K562 (cell line): ENCODE measurements around the gene EXTL1. TPM values are rescaled to one million over a fixed set of nuclear protein-coding genes. Genes with fewer than 3 reads are reported as not detected.

Experiments
- BCOR ChIP-seq: fragments of 450-650 bp; IDR thresholded peaks from 2 replicates; pipeline ENCODE4 v1.6.1; 2016
- CBX1 ChIP-seq: sonication (generic); IDR thresholded peaks from 2 replicates; pipeline ENCODE4 v1.6.1; 2016; ENCODE audit warnings: antibody characterized with exemption, low read depth, mild to moderate bottlenecking
- CBX2 ChIP-seq: fragments of 200-600 bp; sonication (generic); IDR thresholded peaks from one replicate; pipeline ENCODE4 v1.6.1; 2012; ENCODE audit warnings: mild to moderate bottlenecking, low read length, inconsistent platforms; ENCODE audit not compliant: insufficient read depth, poor library complexity, severe bottlenecking
- CBX3 ChIP-seq, 2 experiments: IDR thresholded peaks; 1 replicate in 1 of 2; 2 replicates in 1 of 2; pipeline ENCODE4 v1.6.1; 2012; ENCODE audit warnings: inconsistent platforms in 2 of 2, low read length in 2 of 2, borderline replicate concordance in 1 of 2, control low read depth in 1 of 2
- CXXC5 ChIP-seq: fragments of 250-450 bp; sonication (Bioruptor Pico); IDR thresholded peaks from 2 replicates; pipeline ENCODE4 v1.8.0; 2022; ENCODE audit warnings: inconsistent platforms, mild to moderate bottlenecking, moderate library complexity
- ERF ChIP-seq: fragments of 450-650 bp; formaldehyde crosslinking; IDR thresholded peaks from 2 replicates; pipeline ENCODE4 v1.4.0; 2020; ENCODE audit warnings: mild to moderate bottlenecking, mixed read lengths
- HDAC1 ChIP-seq, 2 experiments: fragments of 450-650 bp; IDR thresholded peaks; 2 replicates each; pipeline ENCODE4 v1.6.1; 2016 to 2017; ENCODE audit warnings: inconsistent platforms in 1 of 2, mild to moderate bottlenecking in 1 of 2, moderate library complexity in 1 of 2
- HDAC2 ChIP-seq: fragments of 450-650 bp; IDR thresholded peaks from 2 replicates; pipeline ENCODE4 v1.6.1; 2016; ENCODE audit warnings: mild to moderate bottlenecking
- HDAC3 ChIP-seq: fragments of 450-650 bp; IDR thresholded peaks from 2 replicates; pipeline ENCODE4 v1.6.1; 2018; ENCODE audit warnings: borderline replicate concordance, mild to moderate bottlenecking, moderate library complexity; ENCODE audit not compliant: partially characterized antibody
- HNRNPK ChIP-seq: fragments of 200-400 bp; formaldehyde crosslinking; IDR thresholded peaks from one replicate; pipeline ENCODE4 v1.6.1; 2018; ENCODE audit warnings: mild to moderate bottlenecking, low read depth, low read length; ENCODE audit not compliant: poor library complexity, severe bottlenecking
- MAFG ChIP-seq: fragments of 450-650 bp; conservative IDR thresholded peaks from 2 replicates; pipeline ENCODE4 v1.6.1; 2016; ENCODE audit warnings: missing genetic modification characterization, missing compliant biosample characterization
- MAFK ChIP-seq: IDR thresholded peaks from 2 replicates; pipeline ENCODE4 v1.6.1; 2011; ENCODE audit warnings: low read length, improper control_type of control experiment
- NR1H2 ChIP-seq: sonication (generic); formaldehyde crosslinking; IDR thresholded peaks from 2 replicates; pipeline ENCODE4 v1.4.0; 2020; ENCODE audit warnings: mild to moderate bottlenecking, missing genetic modification reagents
- POLR2AphosphoS5 ChIP-seq: IDR thresholded peaks from 2 replicates; pipeline ENCODE4 v1.6.1; 2011; ENCODE audit warnings: mild to moderate bottlenecking, low read depth, low read length, moderate library complexity; ENCODE audit not compliant: control insufficient read depth, insufficient read depth
- RBM25 ChIP-seq: fragments of 200-400 bp; formaldehyde crosslinking; IDR thresholded peaks from 2 replicates; pipeline ENCODE4 v1.6.1; 2018; ENCODE audit warnings: low read length, low read depth, moderate library complexity; ENCODE audit not compliant: severe bottlenecking
- RFX5 ChIP-seq: IDR thresholded peaks from 2 replicates; pipeline ENCODE4 v1.6.1; 2011; ENCODE audit warnings: low read depth, mild to moderate bottlenecking, improper control_type of control experiment, low read length
- SAFB2 ChIP-seq: fragments of 200-400 bp; formaldehyde crosslinking; IDR thresholded peaks from 2 replicates; pipeline ENCODE4 v1.6.1; 2018; ENCODE audit warnings: borderline replicate concordance, low read length, low read depth, moderate library complexity; ENCODE audit not compliant: severe bottlenecking
- SIN3B ChIP-seq: fragments of 450-650 bp; IDR thresholded peaks from 2 replicates; pipeline ENCODE4 v1.6.1; 2017; ENCODE audit warnings: low read depth, mild to moderate bottlenecking, moderate library complexity
- SMARCA5 ChIP-seq: fragments of 450-650 bp; IDR thresholded peaks from 2 replicates; pipeline ENCODE4 v1.6.1; 2016
- ZNF121 ChIP-seq: sonication (generic); formaldehyde crosslinking; conservative IDR thresholded peaks from 2 replicates; pipeline ENCODE4 v1.8.0; 2022; ENCODE audit warnings: missing genetic modification reagents
- ZNF146 ChIP-seq: IDR thresholded peaks from one replicate; pipeline ENCODE4 v1.6.1; 2018; ENCODE audit warnings: missing compliant biosample characterization; ENCODE audit not compliant: unreplicated experiment
- ZNF253 ChIP-seq: fragments of 250-450 bp; sonication (Bioruptor Pico); conservative IDR thresholded peaks from 2 replicates; pipeline ENCODE4 v1.6.1; 2021; ENCODE audit warnings: mild to moderate bottlenecking
- ZNF384 ChIP-seq: IDR thresholded peaks from 2 replicates; pipeline ENCODE4 v1.6.1; 2012; ENCODE audit warnings: low read depth, low read length, improper control_type of control experiment
- ZNF445 ChIP-seq: fragments of 250-450 bp; sonication (Bioruptor Pico); IDR thresholded peaks from 2 replicates; pipeline ENCODE4 v1.4.0; 2020; ENCODE audit warnings: low read depth, mild to moderate bottlenecking, moderate library complexity
- ZNF586 ChIP-seq: fragments of 450-650 bp; formaldehyde crosslinking; conservative IDR thresholded peaks from 2 replicates; pipeline ENCODE4 v1.4.0; 2020; ENCODE audit warnings: mild to moderate bottlenecking, moderate library complexity
- polyA plus RNA-seq, 8 experiments: library from polyadenylated mRNA; depleted of rRNA in 4 of 8; stranded (reverse) in 5 of 8; unstranded in 3 of 8; fragments of >200 nt; fragmentation: Nextera tagmentation in 2 of 8; fragmentation: Illumina TruSeq in 1 of 8; extraction: Ambion mirVana in 2 of 8; extraction: Trizol in 1 of 8; gene quantifications; 2 replicates each; pipeline versions ENCODE4 v1.2.1 to v1.2.3, GENCODE V29; 2011 to 2014; ENCODE audit warnings: inconsistent platforms in 1 of 8, missing spikeins in 1 of 8
- total RNA-seq, 7 experiments: library from RNA; depleted of rRNA in 6 of 7; stranded (reverse); fragments of >200 nt in 6 of 7; fragmentation: Illumina TruSeq in 2 of 7; extraction: Trizol in 2 of 7; gene quantifications; 2 replicates each; pipeline versions ENCODE4 v1.2.1 to v1.2.3, GENCODE V29; 2011 to 2021; ENCODE audit warnings: low replicate concordance in 1 of 7
- TF ChIP-seq, protein P1 (sequence below): fragments of 450-650 bp; formaldehyde crosslinking; IDR thresholded peaks from 2 replicates; pipeline ENCODE4 v1.4.0; 2020; ENCODE audit warnings: mild to moderate bottlenecking, moderate library complexity
- TF ChIP-seq, protein P2 (sequence below): conservative IDR thresholded peaks from 2 replicates; pipeline ENCODE4 v1.6.1; 2011; ENCODE audit warnings: low read depth, mild to moderate bottlenecking, low read length; ENCODE audit not compliant: control insufficient read depth
- TF ChIP-seq, protein P3 (sequence below): fragments of 450-650 bp; formaldehyde crosslinking; IDR thresholded peaks from 2 replicates; pipeline ENCODE4 v1.4.0; 2022; ENCODE audit warnings: missing genetic modification characterization

Gene EXTL1
- total and polyA plus RNA-seq, 9 of the 15 experiments (the other 6 are each of a cell fraction or from before 2014, with no cell fraction given), result 0.04 to 0.23 (median 0.08) TPM; not detected in 3

DNA sequence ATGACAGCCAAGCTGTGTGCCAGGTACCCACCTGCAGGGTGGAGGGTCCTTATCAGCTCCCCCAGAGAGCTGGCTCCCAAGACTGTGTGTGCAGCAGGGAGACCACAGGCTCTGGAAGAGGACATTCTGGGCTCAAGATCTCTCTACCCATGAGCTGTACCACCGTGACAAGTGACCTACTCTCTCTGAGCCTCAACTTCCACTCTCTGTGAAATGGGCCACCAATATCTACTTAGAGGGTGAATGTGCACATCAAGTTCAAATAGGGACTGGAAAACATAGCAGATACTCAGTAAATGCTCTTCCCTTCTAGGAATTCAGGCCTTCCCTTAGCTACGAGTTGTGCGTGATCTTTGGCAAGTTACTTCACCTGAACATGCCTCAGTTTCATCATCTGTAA lies 22.8 kb downstream of the EXTL1 start (continued):
- TF ChIP-seq, protein P1, sequence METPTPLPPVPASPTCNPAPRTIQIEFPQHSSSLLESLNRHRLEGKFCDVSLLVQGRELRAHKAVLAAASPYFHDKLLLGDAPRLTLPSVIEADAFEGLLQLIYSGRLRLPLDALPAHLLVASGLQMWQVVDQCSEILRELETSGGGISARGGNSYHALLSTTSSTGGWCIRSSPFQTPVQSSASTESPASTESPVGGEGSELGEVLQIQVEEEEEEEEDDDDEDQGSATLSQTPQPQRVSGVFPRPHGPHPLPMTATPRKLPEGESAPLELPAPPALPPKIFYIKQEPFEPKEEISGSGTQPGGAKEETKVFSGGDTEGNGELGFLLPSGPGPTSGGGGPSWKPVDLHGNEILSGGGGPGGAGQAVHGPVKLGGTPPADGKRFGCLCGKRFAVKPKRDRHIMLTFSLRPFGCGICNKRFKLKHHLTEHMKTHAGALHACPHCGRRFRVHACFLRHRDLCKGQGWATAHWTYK (CRISPR knock-in tag), result no peak
- TF ChIP-seq NR1H2 (no peak), ZNF146 (no peak), ZNF384 (no peak), RFX5 (no peak), ZNF586 (CRISPR knock-in tag) (no peak), POLR2AphosphoS5 (no peak), SMARCA5 (peak; percentile 93), ERF (no peak), HDAC1 (IDR thresholded peaks at IDR 0.05) (peak; percentile 14 to 50; a peak in 1 of 4 replicates), CBX3 (IDR thresholded peaks at IDR 0.05; ENCODE audit: borderline replicate concordance in 1 of 2, low read length in 2 of 2) (peak in 1 of 2 experiments; percentile 53; a peak in 1 of 3 replicates), SIN3B (no peak), SAFB2 (no peak), ZNF445 (no peak), RBM25 (peak; percentile 97), HDAC3 (no peak), MAFG (tag) (no peak), ZNF121 (CRISPR knock-in tag) (no peak), HDAC2 (peak; percentile 85), BCOR (peak; percentile 99), HNRNPK (no peak), MAFK (no peak), ZNF253 (CRISPR knock-in tag) (no peak), CXXC5 (CRISPR knock-in tag) (no peak), CBX2 (no peak), CBX1 (peak; percentile 41; the same call in 1 of the 2 replicates)
- TF ChIP-seq, protein P2, sequence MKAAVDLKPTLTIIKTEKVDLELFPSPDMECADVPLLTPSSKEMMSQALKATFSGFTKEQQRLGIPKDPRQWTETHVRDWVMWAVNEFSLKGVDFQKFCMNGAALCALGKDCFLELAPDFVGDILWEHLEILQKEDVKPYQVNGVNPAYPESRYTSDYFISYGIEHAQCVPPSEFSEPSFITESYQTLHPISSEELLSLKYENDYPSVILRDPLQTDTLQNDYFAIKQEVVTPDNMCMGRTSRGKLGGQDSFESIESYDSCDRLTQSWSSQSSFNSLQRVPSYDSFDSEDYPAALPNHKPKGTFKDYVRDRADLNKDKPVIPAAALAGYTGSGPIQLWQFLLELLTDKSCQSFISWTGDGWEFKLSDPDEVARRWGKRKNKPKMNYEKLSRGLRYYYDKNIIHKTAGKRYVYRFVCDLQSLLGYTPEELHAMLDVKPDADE, result no peak
- TF ChIP-seq, protein P3, sequence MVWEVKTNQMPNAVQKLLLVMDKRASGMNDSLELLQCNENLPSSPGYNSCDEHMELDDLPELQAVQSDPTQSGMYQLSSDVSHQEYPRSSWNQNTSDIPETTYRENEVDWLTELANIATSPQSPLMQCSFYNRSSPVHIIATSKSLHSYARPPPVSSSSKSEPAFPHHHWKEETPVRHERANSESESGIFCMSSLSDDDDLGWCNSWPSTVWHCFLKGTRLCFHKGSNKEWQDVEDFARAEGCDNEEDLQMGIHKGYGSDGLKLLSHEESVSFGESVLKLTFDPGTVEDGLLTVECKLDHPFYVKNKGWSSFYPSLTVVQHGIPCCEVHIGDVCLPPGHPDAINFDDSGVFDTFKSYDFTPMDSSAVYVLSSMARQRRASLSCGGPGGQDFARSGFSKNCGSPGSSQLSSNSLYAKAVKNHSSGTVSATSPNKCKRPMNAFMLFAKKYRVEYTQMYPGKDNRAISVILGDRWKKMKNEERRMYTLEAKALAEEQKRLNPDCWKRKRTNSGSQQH (CRISPR knock-in tag), result no peak
